Measurements from ENCODE around the gene DDX6.

Gene DDX6

GRCh38 chr11:118703563-118704106 lies 87.3 kb downstream of the DDX6 start:
- no peak for DNase-seq (ENCODE audit: low read depth, low spot score)

- no peak for DNase-seq (ENCODE audit: low read depth, low spot score)
Measured at GRCh38 chr11:118699506-118700220, 91.3 kb downstream of the DDX6 start.
